GM21423 (cell line): Measurements from ENCODE around the gene ADAT3.

Experiments used
- ATAC-seq: cut with Tn5 transposase; IDR thresholded peaks from one replicate; pipeline ENCODE4 v1.9.1; 2021; ENCODE audit warnings: mild to moderate bottlenecking, moderate library complexity; ENCODE audit not compliant: unreplicated experiment

Gene ADAT3

DNA sequence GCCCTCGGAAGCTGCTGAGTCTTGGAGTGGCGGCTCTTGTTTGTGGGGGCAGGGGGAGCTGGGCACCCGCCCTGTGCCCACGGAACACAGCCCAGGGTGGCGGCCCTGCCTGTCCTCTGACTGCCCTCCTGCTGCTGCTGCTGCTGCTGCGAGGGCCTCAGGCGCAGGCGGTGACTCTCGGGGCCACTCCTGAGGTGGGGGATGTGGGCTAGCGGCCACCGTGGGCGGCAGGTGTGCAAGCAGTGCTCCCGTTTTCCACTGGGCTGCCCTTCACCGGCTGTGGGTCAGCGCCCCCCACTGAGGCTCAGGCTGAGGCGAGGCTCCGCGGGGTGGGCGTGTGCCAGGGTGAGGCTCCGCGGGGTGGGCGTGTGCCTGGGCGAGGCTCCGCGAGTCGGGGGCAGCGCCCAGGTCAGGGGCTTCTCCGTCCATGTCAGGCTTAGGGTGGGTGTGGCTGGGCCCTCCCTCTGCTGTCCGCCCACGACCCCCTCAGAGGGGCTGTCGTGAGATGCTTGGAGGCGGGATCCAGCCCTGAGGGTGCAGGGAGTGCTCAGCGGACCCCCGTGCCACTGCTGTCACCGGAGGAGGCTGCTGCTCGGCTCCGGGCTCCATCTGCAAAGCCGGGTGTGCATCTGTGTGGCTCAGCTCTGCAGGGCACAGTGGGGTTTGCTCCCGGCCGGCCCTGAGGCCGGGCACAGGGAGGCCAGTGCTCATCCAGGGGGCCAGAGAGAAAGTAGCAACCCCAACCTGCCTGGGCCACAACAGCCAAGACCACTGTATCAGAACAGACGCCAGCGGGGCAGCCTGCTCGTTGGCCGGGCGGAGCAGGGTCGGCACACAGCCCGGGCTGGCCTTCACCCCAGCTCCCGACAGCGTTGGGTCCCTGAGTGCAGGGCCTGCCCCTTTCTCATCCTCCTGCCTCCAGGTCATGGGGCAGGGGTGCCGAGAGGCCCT lies 50.2 kb downstream of the ADAT3 start:
- ATAC-seq = no peak

DNA sequence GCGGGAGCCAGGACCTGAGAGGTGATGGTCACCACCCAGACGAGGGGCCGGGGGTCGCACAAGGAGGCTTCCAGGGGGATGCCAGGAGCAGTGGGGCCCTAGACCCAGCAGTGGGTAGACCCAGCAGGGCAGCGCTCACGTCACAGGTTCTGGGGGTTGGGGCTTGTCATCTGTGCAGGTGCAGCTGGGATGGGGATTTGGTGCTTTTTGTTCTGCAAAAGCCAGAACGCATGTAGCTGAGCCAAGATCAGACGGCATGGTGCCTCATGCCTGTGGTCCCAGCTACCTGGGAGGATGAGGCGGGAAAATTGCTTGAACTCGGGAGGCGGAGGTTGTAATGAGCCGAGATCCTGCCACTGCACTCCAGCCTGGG lies 50.9 kb downstream of the ADAT3 start:
- ATAC-seq = no peak

DNA sequence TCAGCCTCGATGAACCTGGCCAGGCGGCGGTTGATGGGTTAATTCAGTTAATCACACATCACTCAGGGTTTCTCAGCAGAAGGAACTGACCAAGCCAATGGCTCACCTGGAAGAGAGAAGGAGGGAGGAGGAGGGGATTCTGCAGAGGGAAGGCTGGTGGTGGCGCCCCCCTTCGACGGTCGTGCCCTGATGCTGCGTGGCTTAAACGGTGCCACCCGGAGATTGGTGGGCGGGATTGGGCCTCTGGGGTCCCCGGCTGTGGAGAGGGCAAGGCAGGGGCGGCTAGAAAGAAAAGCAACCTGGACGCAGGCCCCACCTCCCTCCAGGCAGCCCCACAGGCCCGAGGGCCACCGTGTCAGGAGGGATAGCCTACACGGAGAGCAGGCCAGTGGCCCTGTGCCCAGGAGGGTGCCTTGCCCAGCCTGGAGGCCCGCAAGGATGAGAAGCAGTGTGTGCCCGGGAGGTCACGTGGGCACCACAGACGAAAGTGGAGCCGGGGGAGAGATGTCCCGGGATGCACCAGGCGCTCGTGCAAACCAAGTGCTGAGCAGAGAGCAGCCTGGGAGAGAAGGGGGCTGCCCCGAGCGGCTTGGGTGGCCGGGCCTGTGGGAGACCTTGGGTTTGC lies 51.8 kb downstream of the ADAT3 start:
- ATAC-seq = no peak

DNA sequence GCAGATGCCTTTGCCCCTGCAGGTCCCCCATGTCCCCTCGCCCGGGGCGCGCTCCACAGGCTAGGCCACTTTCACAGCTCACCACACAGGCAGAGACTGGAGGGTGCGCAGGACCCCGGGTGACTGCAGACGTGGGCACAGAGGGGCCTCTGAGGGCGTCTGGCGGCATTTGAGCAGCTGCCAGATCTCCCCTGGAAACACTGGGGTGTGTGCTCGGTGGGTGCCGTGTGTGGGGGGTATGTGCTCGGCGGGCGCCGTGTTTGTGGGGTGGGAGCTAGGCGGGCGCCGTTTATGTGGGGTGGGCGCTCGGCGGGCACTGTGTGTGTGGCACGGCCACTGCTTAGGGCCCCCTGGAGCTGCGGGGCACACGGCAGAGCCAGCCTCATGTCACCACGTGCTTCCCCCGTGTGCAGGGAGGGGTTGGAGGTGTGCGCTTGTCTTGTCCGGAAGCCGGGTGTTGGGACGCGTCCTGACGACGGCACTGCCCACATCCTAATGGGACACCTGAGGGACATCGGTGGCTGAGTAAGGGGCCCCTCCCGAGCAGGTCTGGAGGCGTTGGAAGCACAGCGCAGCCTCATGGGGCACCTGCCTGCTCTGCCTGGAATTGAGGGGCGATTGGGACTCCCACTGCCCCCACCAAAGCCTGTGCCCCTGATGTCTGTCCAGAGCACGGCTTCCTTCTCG lies 52.5 kb downstream of the ADAT3 start:
- ATAC-seq = no peak

DNA sequence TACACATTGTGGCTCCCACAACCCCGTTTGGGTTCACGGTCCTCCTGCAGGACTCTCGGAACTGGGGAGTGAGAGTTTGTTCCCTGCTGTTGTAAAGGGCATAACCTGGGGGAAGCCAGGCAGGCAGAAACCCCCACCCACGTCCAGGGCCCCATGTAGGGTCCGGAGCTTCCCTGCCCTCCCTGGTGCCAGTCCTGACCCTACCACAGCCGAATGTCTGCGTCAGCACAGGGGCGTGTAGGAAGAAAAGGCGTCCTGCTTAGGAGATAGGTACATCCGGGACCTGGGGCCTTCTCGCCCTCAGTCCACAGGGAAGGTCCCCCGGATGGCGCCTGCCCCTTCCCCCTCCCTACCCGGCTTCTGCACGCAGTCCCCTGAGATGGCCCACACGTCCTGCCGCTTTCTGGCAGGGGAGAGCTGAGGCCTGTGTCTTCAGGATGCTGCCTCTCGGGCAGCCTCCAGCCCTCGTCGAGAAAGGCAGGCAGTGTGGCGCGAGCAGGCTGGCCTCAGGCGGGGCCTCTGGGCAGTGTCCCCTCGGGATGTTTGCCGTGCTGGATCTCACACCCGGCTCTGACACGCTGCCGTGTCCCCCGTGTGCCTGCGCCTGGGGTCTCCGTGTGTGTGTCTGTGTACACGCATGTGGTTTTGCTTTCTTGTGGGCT lies 54.9 kb downstream of the ADAT3 start:
- no peak for ATAC-seq

DNA sequence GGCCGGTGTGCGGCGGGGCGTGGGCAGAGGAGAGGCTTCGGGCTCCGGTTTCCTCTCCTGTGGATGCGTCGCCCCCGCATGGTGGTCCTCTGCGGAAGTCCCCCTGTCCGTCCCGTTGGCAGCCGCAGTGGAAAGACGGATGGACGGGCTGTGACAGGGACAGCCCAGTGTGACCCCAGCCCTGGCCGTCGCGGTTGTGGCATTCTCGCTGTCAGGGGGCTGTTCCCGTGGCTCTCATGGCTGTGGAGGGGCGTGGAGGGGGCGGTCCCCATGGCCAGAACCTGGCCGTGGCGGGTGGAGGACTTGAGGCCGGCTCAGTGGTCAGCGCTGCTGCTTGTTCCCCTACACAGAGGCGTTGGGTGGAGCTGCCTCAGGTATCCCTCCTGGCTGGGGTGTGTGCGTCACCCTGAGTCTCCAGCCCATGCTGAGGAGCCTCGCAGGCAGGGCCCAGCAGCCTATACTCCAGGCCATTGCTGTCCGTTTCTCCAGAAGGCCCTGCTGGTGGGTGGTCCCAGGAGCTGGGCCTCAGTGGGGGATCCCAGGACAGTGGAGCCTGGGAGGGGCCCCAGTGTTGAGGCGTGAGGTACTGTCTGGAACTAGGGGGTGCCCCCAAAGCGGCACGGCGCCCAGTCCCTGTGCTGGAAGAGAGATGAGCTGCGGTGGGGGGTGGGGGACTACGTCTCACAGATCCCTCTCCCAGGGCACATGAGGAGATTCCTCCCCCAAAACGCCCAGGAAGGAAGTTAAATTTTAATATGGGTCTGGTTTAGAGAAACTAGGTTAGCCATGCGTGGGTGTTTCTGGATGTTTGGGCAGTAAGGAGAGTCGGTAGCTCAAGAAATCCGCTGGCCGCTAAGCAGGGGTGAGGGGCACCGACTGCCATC lies 56.0 kb downstream of the ADAT3 start:
- ATAC-seq = no peak

DNA sequence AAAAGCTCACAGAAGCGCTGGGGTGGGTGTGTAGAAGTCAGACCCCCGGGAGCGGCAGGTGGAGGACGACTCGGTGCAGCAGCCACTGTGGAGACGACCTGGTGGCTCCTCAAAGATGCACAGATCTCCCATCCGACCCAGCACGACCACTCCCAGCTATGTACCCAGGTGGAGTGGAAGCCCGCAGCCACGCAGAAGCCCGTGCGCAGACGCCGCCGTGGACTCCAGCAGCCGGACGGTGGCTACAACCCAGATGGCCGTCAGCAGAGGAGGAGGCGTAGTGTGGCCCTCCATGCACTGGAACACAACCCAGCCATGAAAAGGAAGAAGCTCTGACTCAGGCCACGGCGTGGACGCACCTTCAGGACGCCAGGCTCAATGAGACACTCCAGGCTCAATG lies 57.5 kb downstream of the ADAT3 start:
- no peak for ATAC-seq
